DND-41 (cell line): ENCODE data around the gene TLCD3B.

ENCODE experiments used
- ATAC-seq: fragments of 200-7000 bp; cut with Tn5 transposase; 3 replicates; pipeline ENCODE4 v1.9.1; 2021; ENCODE audit warnings: low read depth; ENCODE audit not compliant: insufficient read depth
- DNase-seq: peaks from one replicate; pipeline ENCODE4 v3.0.0-alpha.2; 2020
- H2AFZ ChIP-seq: 2 replicates; pipeline ENCODE4 v1.6.0; 2012; ENCODE audit warnings: low read depth, low read length
- H3K27ac ChIP-seq: 2 replicates; pipeline ENCODE4 v1.5.1; 2012; ENCODE audit warnings: low read length, inconsistent platforms
- H3K27me3 ChIP-seq: fragments of 200-600 bp; sonication (generic); 2 replicates; pipeline ENCODE4 v1.6.0; 2012; ENCODE audit warnings: low read length, mild to moderate bottlenecking, inconsistent platforms; ENCODE audit not compliant: insufficient read depth, poor library complexity
- H3K36me3 ChIP-seq: 2 replicates; pipeline ENCODE4 v1.5.1; 2012; ENCODE audit warnings: low read length, inconsistent platforms; ENCODE audit not compliant: insufficient read depth
- H3K4me1 ChIP-seq: 2 replicates; pipeline ENCODE4 v1.5.1; 2012; ENCODE audit warnings: mild to moderate bottlenecking, low read length; ENCODE audit not compliant: insufficient read depth
- H3K4me2 ChIP-seq: 2 replicates; pipeline ENCODE4 v1.6.0; 2012; ENCODE audit warnings: mild to moderate bottlenecking, moderate library complexity, low read length, inconsistent platforms; ENCODE audit not compliant: insufficient read depth
- H3K4me3 ChIP-seq, 2 experiments: fragments of 200-600 bp in 1 of 2; shearing (Covaris generic) in 1 of 2; 2 replicates each; pipeline ENCODE4 v1.5.1; 2012 to 2016; ENCODE audit warnings: inconsistent platforms in 2 of 2, low read length in 2 of 2, mild to moderate bottlenecking in 2 of 2, low read depth in 1 of 2, moderate library complexity in 1 of 2
- H3K79me2 ChIP-seq: 2 replicates; pipeline ENCODE4 v1.6.0; 2012; ENCODE audit warnings: low read length, inconsistent platforms; ENCODE audit not compliant: insufficient read depth
- H3K9ac ChIP-seq: 2 replicates; pipeline ENCODE4 v1.6.0; 2012; ENCODE audit warnings: low read depth, mild to moderate bottlenecking, inconsistent platforms, low read length, moderate library complexity
- H3K9me3 ChIP-seq: 2 replicates; pipeline ENCODE4 v1.5.1; 2012; ENCODE audit warnings: low read length, moderate library complexity, mild to moderate bottlenecking, inconsistent platforms; ENCODE audit not compliant: insufficient read depth, severe bottlenecking
- H4K20me1 ChIP-seq: 2 replicates; pipeline ENCODE4 v1.6.0; 2012; ENCODE audit warnings: low read length; ENCODE audit not compliant: insufficient read depth
- CTCF ChIP-seq: IDR thresholded peaks from 2 replicates; pipeline ENCODE4 v1.5.1; 2012; ENCODE audit warnings: borderline replicate concordance, low read length, moderate library complexity, mild to moderate bottlenecking; ENCODE audit not compliant: poor library complexity, severe bottlenecking; ENCODE audit errors: extremely low read depth
- EZH2 ChIP-seq: IDR thresholded peaks from 3 replicates; pipeline ENCODE4 v1.6.1; 2012; ENCODE audit warnings: borderline replicate concordance, low read depth, mild to moderate bottlenecking, moderate library complexity, low read length, inconsistent platforms; ENCODE audit not compliant: severe bottlenecking

TLCD3B gene

GRCh38 chr16:30060346-30060745, 29.3 kb upstream of the TLCD3B start:
- Histone ChIP-seq H3K9me3 (no peaks in the 10 kb centered on the region), H3K79me2 (peaks cover 23% of the 10 kb centered on the region), H3K9ac (no peak overlapping the region), H3K36me3 (peaks cover 3% of the 10 kb centered on the region; the same call in 1 of the 2 replicates), H3K4me3 (no peak overlapping the region), H3K4me1 (peaks cover 12% of the 10 kb centered on the region), H4K20me1 (no peaks in the 10 kb centered on the region), H3K27me3 (no peaks in the 10 kb centered on the region), H2AFZ (no peak overlapping the region), H3K27ac (no peak overlapping the region), H3K4me2 (no peak overlapping the region)
- no peak for ATAC-seq
- TF ChIP-seq CTCF (no peak), EZH2 (no peak)
- no peak for DNase-seq

GRCh38 chr16:30054959-30055553, 24.0 kb upstream of the TLCD3B start:
- peaks cover 32% of the 10 kb centered on the region for H3K4me1 ChIP-seq
- peak overlapping the region in 1 of 2 experiments; percentile 26; a peak in 1 of 4 replicates for H3K4me3 ChIP-seq
- TF ChIP-seq CTCF (peak; percentile 71), EZH2 (no peak)
- DNase-seq, result peak; percentile 67
- peak overlapping the region; percentile 41 for H3K27ac ChIP-seq
- H3K9ac ChIP-seq, result peak overlapping the region; percentile 42; the same call in 1 of the 2 replicates
- ATAC-seq, result peak; percentile 73
- H3K4me2 ChIP-seq, result peak overlapping the region; percentile 97
- peaks cover 3% of the 10 kb centered on the region; the same call in 1 of the 2 replicates for H3K36me3 ChIP-seq
- H3K9me3 ChIP-seq, result no peaks in the 10 kb centered on the region
- H3K79me2 ChIP-seq, result peaks cover 18% of the 10 kb centered on the region
- H4K20me1 ChIP-seq, result no peaks in the 10 kb centered on the region
- H3K27me3 ChIP-seq, result no peaks in the 10 kb centered on the region
- no peak overlapping the region for H2AFZ ChIP-seq

- Histone ChIP-seq H3K27me3 (no peaks in the 10 kb centered on the region), H3K4me1 (peaks cover 32% of the 10 kb centered on the region), H4K20me1 (no peaks in the 10 kb centered on the region), H3K36me3 (peaks cover under 1% of the 10 kb centered on the region; the same call in 1 of the 2 replicates), H3K79me2 (peaks cover 18% of the 10 kb centered on the region), H3K27ac (peak overlapping the region; percentile 41), H3K9me3 (no peaks in the 10 kb centered on the region), H3K9ac (peak overlapping the region; percentile 42), H2AFZ (no peak overlapping the region), H3K4me2 (peak overlapping the region; percentile 97), H3K4me3 (peak overlapping the region in 1 of 2 experiments; percentile 26; a peak in 2 of 4 replicates)
- ATAC-seq, result no peak
- DNase-seq, result no peak
- TF ChIP-seq CTCF (no peak), EZH2 (no peak)
These were observed 23.4 kb upstream of the TLCD3B start for GRCh38 chr16:30054451-30054850.
